Measurements from ENCODE around the gene POLA2.

POLA2 gene

GRCh38 chr11:65307298-65308229, 45.8 kb downstream of the POLA2 start:
- no peak for DNase-seq (ENCODE audit: low read depth, low spot score)

GRCh38 chr11:65308281-65308891, 46.6 kb downstream of the POLA2 start:
- DNase-seq (ENCODE audit: low read depth, low spot score), result no peak

GRCh38 chr11:65309006-65309405, 47.2 kb downstream of the POLA2 start:
- no peak for DNase-seq (ENCODE audit: low read depth, low spot score)

- DNase-seq (ENCODE audit: low read depth, low spot score), result peak; percentile 43
Measured at GRCh38 chr11:65310215-65310614, 48.5 kb downstream of the POLA2 start.

- peak; percentile 70 for DNase-seq (ENCODE audit: low read depth, low spot score)
Measured at GRCh38 chr11:65310736-65311135, 49.0 kb downstream of the POLA2 start.

- peak; percentile 23 for DNase-seq (ENCODE audit: low read depth, low spot score)
Measured at GRCh38 chr11:65311170-65311678, 49.5 kb downstream of the POLA2 start.

- peak; percentile 94 for DNase-seq (ENCODE audit: low read depth, low spot score)
Measured at GRCh38 chr11:65314501-65315203, 52.9 kb downstream of the POLA2 start, which contains the start of gene CDC42EP2. Gene CDC42EP2, plus strand, starts transcription at chr11:65314866. Its CDS starts 6,033 bp downstream, at chr11:65320899.

GRCh38 chr11:65315204-65315865, 53.6 kb downstream of the POLA2 start:
- DNase-seq (ENCODE audit: low read depth, low spot score), result peak; percentile 92

GRCh38 chr11:65315866-65316226, 54.1 kb downstream of the POLA2 start:
- no peak for DNase-seq (ENCODE audit: low read depth, low spot score)

GRCh38 chr11:65316227-65317024, 54.7 kb downstream of the POLA2 start:
- DNase-seq (ENCODE audit: low read depth, low spot score), result peak; percentile 37

GRCh38 chr11:65317025-65317786, 55.4 kb downstream of the POLA2 start:
- peak; percentile 57 for DNase-seq (ENCODE audit: low read depth, low spot score)

GRCh38 chr11:65320386-65321075, 58.8 kb downstream of the POLA2 start:
- no peak for DNase-seq (ENCODE audit: low read depth, low spot score)

- no peak for DNase-seq (ENCODE audit: low read depth, low spot score)
Measured at GRCh38 chr11:65321076-65321475, 59.3 kb downstream of the POLA2 start.

- DNase-seq (ENCODE audit: low read depth, low spot score), result no peak
Measured at GRCh38 chr11:65321828-65322485, 60.2 kb downstream of the POLA2 start.

- DNase-seq (ENCODE audit: low read depth, low spot score), result no peak
Measured at GRCh38 chr11:65323813-65324212, 62.1 kb downstream of the POLA2 start.

- no peak for DNase-seq (ENCODE audit: low read depth, low spot score)
Measured at GRCh38 chr11:65325435-65325834, 63.7 kb downstream of the POLA2 start.

- no peak for DNase-seq (ENCODE audit: low read depth, low spot score)
Measured at GRCh38 chr11:65327021-65327420, 65.3 kb downstream of the POLA2 start.

GRCh38 chr11:65329478-65329877, 67.7 kb downstream of the POLA2 start:
- DNase-seq (ENCODE audit: low read depth, low spot score), result no peak

GRCh38 chr11:65329944-65330403, 68.2 kb downstream of the POLA2 start:
- DNase-seq (ENCODE audit: low read depth, low spot score), result peak; percentile 93

All from astrocyte of the hippocampus (primary cell).